K562 (cell line): ENCODE results near the gene RAB3D. TPM values are rescaled to one million over a fixed set of nuclear protein-coding genes. Genes with fewer than 3 reads are reported as not detected.
"Not testable (repeated sequence)": the region's sequence is repeated elsewhere in the genome, so short reads cannot be mapped to it uniquely, and the experiment has no call there.

Source experiments
- ATAC-seq: fragments of 200-7000 bp; cut with Tn5 transposase; 3 replicates; pipeline ENCODE4 v1.9.1; 2020; ENCODE audit warnings: moderate library complexity
- BruUV-seq: library from RNA; stranded (reverse); fragments of 400-500 nt; replicated peaks from 2 replicates; lab custom pipeline; 2021; lab: Mats Ljungman, UMichigan
- CTCF ChIA-PET: fragments of 300-600 bp; formaldehyde crosslinking; extraction: SDS; loops from one replicate; lab custom pipeline; 2021; ENCODE audit warnings: low intra/inter-chr PET ratio; lab: Yijun Ruan, JAX
- POLR2A ChIA-PET: fragments of 300-600, 350-650 bp; sonication (Branson Sonifier 250); formaldehyde crosslinking; extraction: SDS; loops from one replicate; lab custom pipeline; 2021; ENCODE audit warnings: antibody characterized with exemption, inconsistent platforms; lab: Yijun Ruan, JAX
- DNase-seq, 4 experiments: peaks; one replicate each; pipeline versions ENCODE4 v3.0.0 to v3.0.0-alpha.2; 2011 to 2018; ENCODE audit warnings: low spot score in 3 of 4, mixed read lengths in 3 of 4; ENCODE audit errors: extremely low read depth in 1 of 4
- FAIRE-seq: peaks from 2 replicates; lab custom pipeline; 2011; peaks lifted over from hg19 to GRCh38; lab: Jason Lieb, UNC
- H2AFZ ChIP-seq: 2 replicates; pipeline ENCODE4 v1.6.0; 2011; ENCODE audit warnings: low read depth, low read length, control low read depth, inconsistent platforms
- H3K27ac ChIP-seq: fragments of 200-600 bp; 3 replicates; pipeline ENCODE4 v1.8.0; 2011; ENCODE audit warnings: low read depth, mild to moderate bottlenecking, control low read depth, inconsistent platforms, low read length, moderate library complexity, mixed read lengths; ENCODE audit errors: extremely low read depth
- H3K27me3 ChIP-seq, 2 experiments: fragments of 300-600 bp in 1 of 2; 2 replicates in 1 of 2; 3 replicates in 1 of 2; pipeline versions ENCODE4 v1.6.0 to v1.8.0; 2011; ENCODE audit warnings: inconsistent platforms in 2 of 2, low read length in 2 of 2, mild to moderate bottlenecking in 1 of 2, mixed read lengths in 1 of 2, moderate library complexity in 1 of 2; ENCODE audit not compliant: control insufficient read depth in 2 of 2, insufficient read depth in 2 of 2
- H3K36me3 ChIP-seq: fragments of 300-600 bp; 3 replicates; pipeline ENCODE4 v1.8.0; 2011; ENCODE audit warnings: mild to moderate bottlenecking, low read length, inconsistent platforms; ENCODE audit not compliant: control insufficient read depth, insufficient read depth
- H3K4me1 ChIP-seq, 2 experiments: fragments of 200-600 bp in 1 of 2; replicated peaks in 1 of 2; 2 replicates in 1 of 2; 3 replicates in 1 of 2; pipeline versions ENCODE4 v1.5.1 to v1.8.0; 2011; ENCODE audit warnings: inconsistent platforms in 2 of 2, low read length in 2 of 2, mild to moderate bottlenecking in 1 of 2, mixed read lengths in 1 of 2, moderate library complexity in 1 of 2; ENCODE audit not compliant: control insufficient read depth in 2 of 2, insufficient read depth in 2 of 2
- H3K4me2 ChIP-seq: 2 replicates; pipeline ENCODE4 v1.6.1; 2011; ENCODE audit warnings: low read length, control low read depth, inconsistent platforms, mixed read lengths; ENCODE audit not compliant: insufficient read depth
- H3K4me3 ChIP-seq: fragments of 200-600 bp; sonication (generic), shearing (Covaris generic); 2 replicates; pipeline ENCODE4 v1.5.1; 2016; ENCODE audit warnings: control low read depth, inconsistent platforms
- H3K79me2 ChIP-seq: fragments of 200-600 bp; 3 replicates; pipeline ENCODE4 v1.8.0; 2011; ENCODE audit warnings: low read length, inconsistent platforms; ENCODE audit not compliant: control insufficient read depth, insufficient read depth
- H3K9ac ChIP-seq, 2 experiments: 2 replicates each; pipeline versions ENCODE4 v1.6.0 to v1.6.1; 2011; ENCODE audit warnings: low read depth in 2 of 2, low read length in 2 of 2, control low read depth in 1 of 2, inconsistent platforms in 1 of 2, mild to moderate bottlenecking in 1 of 2, mixed read lengths in 1 of 2; ENCODE audit not compliant: insufficient read depth in 1 of 2
- H3K9me1 ChIP-seq: one replicate; pipeline ENCODE4 v1.6.0; 2011; ENCODE audit warnings: inconsistent platforms, mild to moderate bottlenecking, low read length, moderate library complexity; ENCODE audit not compliant: control insufficient read depth, insufficient read depth
- H3K9me3 ChIP-seq: replicated peaks from 2 replicates; pipeline ENCODE4 v1.5.1; 2011; ENCODE audit warnings: low read depth, low read length, inconsistent platforms; ENCODE audit not compliant: control insufficient read depth, insufficient read depth
- H4K20me1 ChIP-seq: replicated peaks from 2 replicates; pipeline ENCODE4 v1.6.1; 2011; ENCODE audit warnings: low read length, inconsistent platforms, mixed read lengths; ENCODE audit not compliant: control insufficient read depth, insufficient read depth
- BCOR ChIP-seq: fragments of 450-650 bp; IDR thresholded peaks from 2 replicates; pipeline ENCODE4 v1.6.1; 2016
- BRCA1 ChIP-seq, 2 experiments: fragments of 450-650 bp in 1 of 2; sonication (generic) in 1 of 2; formaldehyde crosslinking in 1 of 2; IDR thresholded peaks; 2 replicates each; pipeline versions ENCODE4 v1.5.0 to v1.6.1; 2017 to 2020; ENCODE audit warnings: mild to moderate bottlenecking in 1 of 2, missing genetic modification reagents in 1 of 2
- KDM1A ChIP-seq, 2 experiments: fragments of 450-650 bp; IDR thresholded peaks; 2 replicates each; pipeline ENCODE4 v1.6.1; 2016; ENCODE audit warnings: mild to moderate bottlenecking in 2 of 2
- RBM25 ChIP-seq: fragments of 200-400 bp; formaldehyde crosslinking; IDR thresholded peaks from 2 replicates; pipeline ENCODE4 v1.6.1; 2018; ENCODE audit warnings: low read length, low read depth, moderate library complexity; ENCODE audit not compliant: severe bottlenecking
- ZBTB1 ChIP-seq: sonication (generic); formaldehyde crosslinking; IDR thresholded peaks from 2 replicates; pipeline ENCODE4 v1.8.1; 2023; ENCODE audit warnings: missing genetic modification reagents, low read depth, mild to moderate bottlenecking, borderline replicate concordance
- ZNF121 ChIP-seq: sonication (generic); formaldehyde crosslinking; conservative IDR thresholded peaks from 2 replicates; pipeline ENCODE4 v1.8.0; 2022; ENCODE audit warnings: missing genetic modification reagents
- ZNF449 ChIP-seq: fragments of 250-450 bp; sonication (Bioruptor Pico); IDR thresholded peaks from 2 replicates; pipeline ENCODE4 v1.8.0; 2022; ENCODE audit warnings: moderate library complexity, mild to moderate bottlenecking, inconsistent platforms
- WGBS: fragments of 100-300 bp; shearing (Covaris generic); methylation state at CpG from one replicate; pipeline ENCODE4 v1.1.6; 2016; ENCODE audit warnings: low coverage, mixed read lengths; ENCODE audit not compliant: insufficient coverage; ENCODE audit errors: missing lambda C conversion rate; 5-methylcytosine and 5-hydroxymethylcytosine counted together
- in situ Hi-C: fragments of 300-500 bp; cut with MboI; formaldehyde crosslinking; loops from 4 replicates; pipeline ENCODE4 v1.15.0; 2018; ENCODE audit warnings: inconsistent platforms, mixed read lengths
- intact Hi-C: fragments of 100-400 bp; cut with micrococcal nuclease; formaldehyde crosslinking; loops from 2 replicates; pipeline ENCODE4 v1.14.2; 2022
- polyA plus RNA-seq, 8 experiments: library from polyadenylated mRNA; depleted of rRNA in 4 of 8; stranded (reverse) in 5 of 8; unstranded in 3 of 8; fragments of >200 nt; fragmentation: Nextera tagmentation in 2 of 8; fragmentation: Illumina TruSeq in 1 of 8; extraction: Ambion mirVana in 2 of 8; extraction: Trizol in 1 of 8; gene quantifications; 2 replicates each; pipeline versions ENCODE4 v1.2.1 to v1.2.3, GENCODE V29; 2011 to 2014; ENCODE audit warnings: inconsistent platforms in 1 of 8, missing spikeins in 1 of 8
- total RNA-seq, 7 experiments: library from RNA; depleted of rRNA in 6 of 7; stranded (reverse); fragments of >200 nt in 6 of 7; fragmentation: Illumina TruSeq in 2 of 7; extraction: Trizol in 2 of 7; gene quantifications; 2 replicates each; pipeline versions ENCODE4 v1.2.1 to v1.2.3, GENCODE V29; 2011 to 2021; ENCODE audit warnings: low replicate concordance in 1 of 7

RAB3D gene
- total and polyA plus RNA-seq, 9 of the 15 experiments (the other 6 are each of a cell fraction or from before 2014, with no cell fraction given), result 0.34 to 3.3 (median 1.3) TPM

GRCh38 chr19:11355160-11356073, 16.0 kb upstream of the RAB3D start, which contains the start of gene PLPPR2 (continued):
- no peak for TF ChIP-seq ZBTB1 (CRISPR knock-in tag)
- TF ChIP-seq KDM1A (IDR thresholded peaks at IDR 0.05), result peak in 1 of 2 experiments; percentile 75; a peak in 2 of 4 replicates
- TF ChIP-seq ZNF449 (CRISPR knock-in tag), result no peak
- no peak for TF ChIP-seq BRCA1 (IDR thresholded peaks at IDR 0.05)
- no peak for TF ChIP-seq BRCA1 (CRISPR knock-in tag; IDR thresholded peaks at IDR 0.05)
- TF ChIP-seq, all 486 proteins: peak for 64

- FAIRE-seq, BruUV-seq, H3K9ac ChIP-seq, H3K4me3 ChIP-seq, H3K79me2 ChIP-seq, H3K4me2 ChIP-seq, DNase-seq, H3K9me3 ChIP-seq, H3K27ac ChIP-seq, in situ Hi-C loops, H4K20me1 ChIP-seq, ATAC-seq, H2AFZ ChIP-seq, H3K9me1 ChIP-seq, H3K36me3 ChIP-seq, intact Hi-C loops, H3K27me3 ChIP-seq, CTCF ChIA-PET: not testable (repeated sequence)
- WGBS, result 65% methylated on average over 4 of the region's 4 CpGs
- TF ChIP-seq ZNF121 (CRISPR knock-in tag) (peak; percentile 97), RBM25 (peak; percentile 27), BCOR (peak; percentile 38; the same call in 1 of the 2 replicates)
- POLR2A ChIA-PET, result interaction anchor here (0.6 kb wide), 1 partner anchor 31 kb away, joined by 3 read pairs; no protein-coding TSS in a partner anchor
- peaks cover 24 to 59% of the 10 kb centered on the region in 2 experiments for H3K4me1 ChIP-seq
Observed at GRCh38 chr19:11354102-11354501, 14.6 kb upstream of the RAB3D start.
